GM23338 (cell line): ENCODE data around the gene CCR6. TPM values are rescaled to one million over a fixed set of nuclear protein-coding genes. Genes with fewer than 3 reads are reported as not detected.

Experiments used
- ATAC-seq: fragments of 200-7000 bp; cut with Tn5 transposase; 3 replicates; pipeline ENCODE4 v1.9.1; 2020
- DNase-seq: peaks from one replicate; pipeline ENCODE4 v3.0.0-alpha.2; 2015; ENCODE audit warnings: low spot score
- H2AFZ ChIP-seq: fragments of 200-600 bp; sonication (generic); 2 replicates; pipeline ENCODE4 v1.8.0; 2016; ENCODE audit warnings: antibody characterized with exemption, mild to moderate bottlenecking, moderate library complexity
- H3F3A ChIP-seq: fragments of 200-600 bp; sonication (generic); replicated peaks from 2 replicates; pipeline ENCODE4 v1.8.0; 2017; ENCODE audit warnings: antibody characterized with exemption, mixed run types, low read depth
- H3K27ac ChIP-seq: fragments of 200-600 bp; sonication (generic); 2 replicates; pipeline ENCODE4 v1.6.1; 2016; ENCODE audit warnings: low read depth
- H3K27me3 ChIP-seq: fragments of 200-600 bp; sonication (generic); 2 replicates; pipeline ENCODE4 v1.8.0; 2016; ENCODE audit warnings: mild to moderate bottlenecking, mixed run types, moderate library complexity; ENCODE audit not compliant: insufficient read depth
- H3K36me3 ChIP-seq: fragments of 200-600 bp; sonication (generic); 2 replicates; pipeline ENCODE4 v1.8.0; 2016; ENCODE audit warnings: mild to moderate bottlenecking; ENCODE audit not compliant: insufficient read depth
- H3K4me1 ChIP-seq: fragments of 200-600 bp; sonication (generic); 2 replicates; pipeline ENCODE4 v1.8.0; 2016; ENCODE audit warnings: mild to moderate bottlenecking, moderate library complexity; ENCODE audit not compliant: insufficient read depth
- H3K4me2 ChIP-seq: fragments of 200-600 bp; sonication (generic); 2 replicates; pipeline ENCODE4 v1.7.1; 2017; ENCODE audit warnings: mixed run types
- H3K4me3 ChIP-seq: fragments of 200-600 bp; sonication (generic); 2 replicates; pipeline ENCODE4 v1.6.1; 2016; ENCODE audit warnings: mixed run types
- H3K79me2 ChIP-seq: fragments of 200-600 bp; sonication (generic); replicated peaks from 2 replicates; pipeline ENCODE4 v1.8.0; 2017; ENCODE audit warnings: mild to moderate bottlenecking; ENCODE audit not compliant: insufficient read depth
- H3K9me2 ChIP-seq: fragments of 200-600 bp; sonication (generic); 2 replicates; pipeline ENCODE4 v1.8.0; 2017; ENCODE audit not compliant: insufficient read depth
- H4K20me1 ChIP-seq: fragments of 200-600 bp; sonication (generic); replicated peaks from 2 replicates; pipeline ENCODE4 v1.8.0; 2017; ENCODE audit warnings: mild to moderate bottlenecking; ENCODE audit not compliant: insufficient read depth
- H3K27ac Mint-ChIP-seq: 2 replicates; pipeline ENCODE4 v1.8.0; 2020; ENCODE audit warnings: inconsistent platforms, mild to moderate bottlenecking, moderate library complexity, mixed read lengths
- H3K27me3 Mint-ChIP-seq: 3 replicates; pipeline ENCODE4 v1.8.0; 2022; ENCODE audit warnings: low read depth, mild to moderate bottlenecking, moderate library complexity, mixed read lengths, inconsistent platforms; ENCODE audit not compliant: insufficient read depth, poor library complexity
- H3K36me3 Mint-ChIP-seq: 3 replicates; pipeline ENCODE4 v1.8.0; 2021; ENCODE audit warnings: low read depth, mild to moderate bottlenecking, inconsistent platforms, moderate library complexity, mixed read lengths
- H3K4me1 Mint-ChIP-seq: 3 replicates; pipeline ENCODE4 v1.8.0; 2020; ENCODE audit warnings: mild to moderate bottlenecking, inconsistent platforms, mixed read lengths
- H3K4me3 Mint-ChIP-seq: 3 replicates; pipeline ENCODE4 v1.8.0; 2021; ENCODE audit warnings: moderate library complexity, mild to moderate bottlenecking, inconsistent platforms, mixed read lengths
- H3K9me3 Mint-ChIP-seq: 3 replicates; pipeline ENCODE4 v1.8.0; 2020; ENCODE audit warnings: moderate library complexity, mild to moderate bottlenecking, inconsistent platforms, mixed read lengths
- CREB1 ChIP-seq: fragments of 250-450 bp; sonication (Bioruptor Pico); IDR thresholded peaks from 2 replicates; pipeline ENCODE4 v1.5.0; 2020; ENCODE audit warnings: low read depth, mild to moderate bottlenecking, moderate library complexity
- CTCF ChIP-seq, 2 experiments: fragments of 200-600 bp in 1 of 2; sonication (generic) in 1 of 2; conservative IDR thresholded peaks; 2 replicates each; pipeline versions ENCODE4 v1.5.1 to v1.6.1; 2016 to 2017; ENCODE audit warnings: antibody characterized with exemption in 2 of 2, low read depth in 2 of 2, mild to moderate bottlenecking in 2 of 2, moderate library complexity in 1 of 2
- EZH2 ChIP-seq: fragments of 200-600 bp; sonication (generic); IDR thresholded peaks from one replicate; pipeline ENCODE4 v1.8.0; 2017; ENCODE audit warnings: antibody characterized with exemption, mild to moderate bottlenecking, low read depth; ENCODE audit not compliant: unreplicated experiment
- EZH2phosphoT487 ChIP-seq: fragments of 200-600 bp; sonication (generic); IDR thresholded peaks from one replicate; pipeline ENCODE4 v1.8.1; 2018; ENCODE audit warnings: antibody characterized with exemption; ENCODE audit not compliant: unreplicated experiment
- JUNB ChIP-seq: IDR thresholded peaks from one replicate; pipeline ENCODE4 v1.6.1; 2016; ENCODE audit warnings: antibody characterized with exemption; ENCODE audit not compliant: unreplicated experiment
- REST ChIP-seq: IDR thresholded peaks from one replicate; pipeline ENCODE4 v1.6.1; 2018; ENCODE audit warnings: antibody characterized with exemption; ENCODE audit not compliant: unreplicated experiment
- ZNF114 ChIP-seq: fragments of 250-450 bp; sonication (Bioruptor Pico); IDR thresholded peaks from 2 replicates; pipeline ENCODE4 v1.5.0; 2020; ENCODE audit warnings: mild to moderate bottlenecking, moderate library complexity
- ZNF331 ChIP-seq: fragments of 250-450 bp; sonication (Bioruptor Pico); IDR thresholded peaks from 2 replicates; pipeline ENCODE4 v1.5.0; 2020; ENCODE audit warnings: low read depth, mild to moderate bottlenecking, moderate library complexity
- polyA plus RNA-seq: library from polyadenylated mRNA; unstranded; fragments of >200 nt; fragmentation: Nextera tagmentation; extraction: Ambion mirVana; gene quantifications from 2 replicates; pipeline ENCODE4 v1.2.1, GENCODE V29; 2016
- total RNA-seq: library from RNA; depleted of rRNA; stranded (reverse); fragments of >200 nt; shearing (Covaris generic); gene quantifications from 2 replicates; pipeline ENCODE4 v1.2.3, GENCODE V29; 2014

The CCR6 gene
- total and polyA plus RNA-seq, 2 experiments from 2014 or later = not detected

GRCh38 chr6:167095888-167096287, 27.0 kb upstream of the CCR6 start:
- Mint-ChIP-seq H3K9me3 (no peaks in the 10 kb centered on the region), H3K27ac (no peak overlapping the region), H3K27me3 (peaks cover 3% of the 10 kb centered on the region), H3K4me1 (peaks cover 11% of the 10 kb centered on the region), H3K36me3 (no peaks in the 10 kb centered on the region), H3K4me3 (no peak overlapping the region)
- 0 out of 2 replicates have a peak, but pooled peaks cover 3% of the 10 kb centered on the region for H3K9me2 ChIP-seq
- TF ChIP-seq ZNF331 (CRISPR knock-in tag) (no peak), EZH2phosphoT487 (no peak), JUNB (no peak)
- H3K4me1 ChIP-seq = peaks cover 7% of the 10 kb centered on the region; the same call in 1 of the 2 replicates
- H3K4me3 ChIP-seq = no peak overlapping the region
- H3K4me2 ChIP-seq = no peak overlapping the region
- H4K20me1 ChIP-seq = no peaks in the 10 kb centered on the region
- no peak for DNase-seq
- H3K27ac ChIP-seq = no peak overlapping the region
- H3K79me2 ChIP-seq = no peaks in the 10 kb centered on the region
- H3F3A ChIP-seq = no peaks in the 10 kb centered on the region
- H3K36me3 ChIP-seq = no peaks in the 10 kb centered on the region
- ATAC-seq = no peak
- H3K27me3 ChIP-seq = no peaks in the 10 kb centered on the region
- H2AFZ ChIP-seq = no peak overlapping the region

GRCh38 chr6:167096991-167097390, 25.9 kb upstream of the CCR6 start:
- Mint-ChIP-seq H3K4me1 (peaks cover 14% of the 10 kb centered on the region), H3K4me3 (no peak overlapping the region), H3K27me3 (peaks cover 3% of the 10 kb centered on the region), H3K27ac (no peak overlapping the region), H3K9me3 (no peaks in the 10 kb centered on the region), H3K36me3 (no peaks in the 10 kb centered on the region)
- Histone ChIP-seq H3K36me3 (no peaks in the 10 kb centered on the region), H3K79me2 (no peaks in the 10 kb centered on the region), H3K4me1 (peaks cover 7% of the 10 kb centered on the region; the same call in 1 of the 2 replicates), H3K27ac (no peak overlapping the region), H2AFZ (no peak overlapping the region), H3K4me2 (no peak overlapping the region), H3K27me3 (no peaks in the 10 kb centered on the region), H4K20me1 (no peaks in the 10 kb centered on the region), H3K9me2 (0 out of 2 replicates have a peak, but pooled peaks cover 3% of the 10 kb centered on the region), H3F3A (no peaks in the 10 kb centered on the region), H3K4me3 (no peak overlapping the region)
- no peak for DNase-seq
- TF ChIP-seq ZNF114 (CRISPR knock-in tag) = no peak
- no peak for TF ChIP-seq EZH2
- TF ChIP-seq REST = no peak
- no peak for TF ChIP-seq CTCF (conservative IDR thresholded peaks at IDR 0.05; ENCODE audit: low read depth in 2 of 2)
- TF ChIP-seq CREB1 = no peak
- no peak for TF ChIP-seq ZNF331 (CRISPR knock-in tag)
- no peak for ATAC-seq
